Stomach (tissue), 4 donors: Measurements from ENCODE around the gene ZNG1F.
"Not testable (repeated sequence)": the region's sequence is repeated elsewhere in the genome, so short reads cannot be mapped to it uniquely, and the experiment has no call there.

Source experiments
- CTCF ChIP-seq, 7 experiments: fragments of 450-650 bp in 4 of 7; fragments of 200-600 bp in 3 of 7; sonication (generic) in 3 of 7; IDR thresholded peaks; one replicate each; pipeline ENCODE4 v1.5.1; 2016 to 2019; ENCODE audit warnings: antibody characterized with exemption in 7 of 7, control low read depth in 2 of 7, mild to moderate bottlenecking in 1 of 7
- EP300 ChIP-seq: sonication (generic); formaldehyde crosslinking; IDR thresholded peaks from one replicate; pipeline ENCODE4 v1.6.1; 2017; ENCODE audit warnings: antibody characterized with exemption
- POLR2AphosphoS5 ChIP-seq, 3 donors: sonication (generic); formaldehyde crosslinking; IDR thresholded peaks; one replicate each; pipeline ENCODE4 v1.6.1; 2016; ENCODE audit warnings: antibody characterized with exemption in 3 of 3

- not testable (repeated sequence) for TF ChIP-seq CTCF (IDR thresholded peaks at IDR 0.05); POLR2AphosphoS5 (IDR thresholded peaks at IDR 0.05); EP300
Measured at GRCh38 chr9:41123396-41123795, 65.7 kb downstream of the ZNG1F start.
